Muscle of leg (tissue), 11 donors: ENCODE measurements around the gene SKIC3. TPM values are rescaled to one million over a fixed set of nuclear protein-coding genes. Genes with fewer than 3 reads are reported as not detected.

Source experiments
- DNase-seq: peaks from one replicate; pipeline ENCODE4 v3.0.0; 2013
- H3K27ac ChIP-seq: one replicate; pipeline ENCODE4 v1.5.1; 2013; ENCODE audit warnings: mild to moderate bottlenecking, low read length, control low read depth
- H3K27me3 ChIP-seq: one replicate; pipeline ENCODE4 v1.6.1; 2013; ENCODE audit warnings: low read length; ENCODE audit not compliant: control insufficient read depth, insufficient read depth
- H3K36me3 ChIP-seq: one replicate; pipeline ENCODE4 v1.6.1; 2013; ENCODE audit warnings: low read length; ENCODE audit not compliant: control insufficient read depth, insufficient read depth
- H3K4me1 ChIP-seq: one replicate; pipeline ENCODE4 v1.6.1; 2013; ENCODE audit warnings: low read length; ENCODE audit not compliant: control insufficient read depth, insufficient read depth
- H3K4me3 ChIP-seq: one replicate; pipeline ENCODE4 v1.5.1; 2013; ENCODE audit warnings: low read length, control low read depth
- H3K9me3 ChIP-seq: replicated peaks from 2 replicates; pipeline ENCODE4 v1.6.1; 2013; ENCODE audit warnings: low read depth, low read length; ENCODE audit not compliant: control insufficient read depth
- WGBS: methylation state at CpG from one replicate; pipeline ENCODE4 v1.1.5; 2013; ENCODE audit warnings: missing lambda C conversion rate; ENCODE audit not compliant: insufficient coverage; 5-methylcytosine and 5-hydroxymethylcytosine counted together
- polyA plus RNA-seq, 8 donors: library from polyadenylated mRNA; unstranded; fragments of 120-200 nt; gene quantifications; one replicate each; pipeline versions ENCODE4 v1.2.1 to v1.2.3, GENCODE V29; 2013; ENCODE audit warnings: inconsistent platforms in 1 of 8, low replicate concordance in 1 of 8; ENCODE audit not compliant: insufficient read length in 8 of 8, insufficient read depth in 1 of 8
- total RNA-seq: library from RNA; stranded (reverse); fragments of 120-200 nt; gene quantifications from one replicate; pipeline ENCODE4 v1.2.4, GENCODE V29; 2013

The SKIC3 gene
- total and polyA plus RNA-seq, 9 donors: 43.6 to 75.0 (median 51.3) TPM

DNA sequence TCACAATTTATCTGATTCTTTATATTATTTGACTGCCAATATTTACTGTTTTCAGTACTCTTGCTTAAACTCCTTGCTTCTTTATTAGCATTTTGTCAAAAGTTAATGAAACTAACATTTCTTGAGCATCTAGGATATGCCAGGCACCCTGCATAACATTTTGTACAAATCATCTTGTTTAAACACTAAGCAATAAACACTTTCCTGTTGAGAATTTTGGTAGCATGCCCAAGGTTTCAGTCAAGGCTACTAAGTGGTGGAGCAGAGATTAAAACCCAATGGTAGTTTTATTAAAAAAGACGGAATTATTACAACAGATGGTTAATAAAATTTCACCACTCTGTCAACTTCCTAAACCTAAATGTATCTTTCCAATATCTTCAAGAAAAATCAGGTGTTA lies 43.2 kb downstream of the SKIC3 start:
- Histone ChIP-seq H3K4me1 (no peaks in the 10 kb centered on the region), H3K36me3 (peaks cover 28% of the 10 kb centered on the region), H3K27ac (no peak overlapping the region), H3K27me3 (no peaks in the 10 kb centered on the region), H3K9me3 (no peaks in the 10 kb centered on the region), H3K4me3 (no peak overlapping the region)
- WGBS: no CpG with 5 or more reads among the region's 1 CpG
- no peak for DNase-seq

DNA sequence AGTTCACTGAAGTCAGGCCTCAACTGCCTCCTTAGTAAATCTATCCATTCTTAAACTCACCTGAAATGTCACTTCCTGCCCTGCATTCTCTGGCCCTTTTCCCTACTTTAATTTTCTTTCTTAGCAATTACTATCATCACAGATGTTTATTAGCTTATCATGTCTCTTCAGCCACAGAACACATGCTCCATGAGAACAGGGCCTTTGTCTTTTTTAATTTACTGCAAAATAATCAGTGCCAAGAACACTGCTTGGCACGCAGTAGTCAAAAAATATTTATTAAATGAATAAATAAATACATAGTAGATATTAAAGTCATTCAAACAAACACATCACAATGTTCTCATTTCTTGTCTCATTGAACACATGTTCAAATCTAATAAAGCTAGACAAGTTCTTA lies 46.2 kb downstream of the SKIC3 start:
- WGBS: no CpG with 5 or more reads among the region's 1 CpG
- no peak overlapping the region for H3K27ac ChIP-seq
- peaks cover 31% of the 10 kb centered on the region for H3K36me3 ChIP-seq
- no peaks in the 10 kb centered on the region for H3K4me1 ChIP-seq
- H3K9me3 ChIP-seq: no peaks in the 10 kb centered on the region
- DNase-seq: no peak
- no peaks in the 10 kb centered on the region for H3K27me3 ChIP-seq
- no peak overlapping the region for H3K4me3 ChIP-seq

Other genes with a start within 250 kb of the SKIC3 start
- 12.6 TPM for gene FAM81B, start 163.6 kb downstream of the SKIC3 start, total RNA-seq
- gene FAM81B, start 163.6 kb downstream of the SKIC3 start, polyA plus RNA-seq: 10 to 100 TPM in 3 of 8 donors, 1 to 10 TPM in 5; 2.2 to 14.5 (median 5.2) TPM
- gene ARSK, start 124 bp upstream of the SKIC3 start, total RNA-seq: 7.9 TPM
- gene ARSK, start 124 bp upstream of the SKIC3 start, polyA plus RNA-seq: 10 to 100 TPM in 4 of 8 donors, 1 to 10 TPM in 4; 7.8 to 11.7 (median 9.6) TPM
- 0.09 TPM for gene GPR150, start 65.1 kb upstream of the SKIC3 start, total RNA-seq
- under 1 TPM; 0.06 to 0.33 (median 0.14) TPM for gene GPR150, start 65.1 kb upstream of the SKIC3 start, polyA plus RNA-seq
- 3.9 TPM for gene RFESD, start 91.8 kb upstream of the SKIC3 start, total RNA-seq
- gene RFESD, start 91.8 kb upstream of the SKIC3 start, polyA plus RNA-seq: 1 to 10 TPM; 2.7 to 3.8 (median 3.0) TPM
- gene SPATA9, start 128.0 kb upstream of the SKIC3 start, total RNA-seq: 0.71 TPM
- 1 to 10 TPM in 7 of 8 donors, under 1 TPM in 1; 0.99 to 2.6 (median 1.8) TPM for gene SPATA9, start 128.0 kb upstream of the SKIC3 start, polyA plus RNA-seq
- 153 TPM for gene RHOBTB3, start 176.4 kb upstream of the SKIC3 start, total RNA-seq
- gene RHOBTB3, start 176.4 kb upstream of the SKIC3 start, polyA plus RNA-seq: 100 to 1,000 TPM in 3 of 8 donors, 10 to 100 TPM in 5; 63.6 to 110 (median 90.8) TPM